Hepatic stellate cell (primary cell): ENCODE data around the gene ENOX1.
"Not testable (repeated sequence)": the region's sequence is repeated elsewhere in the genome, so short reads cannot be mapped to it uniquely, and the experiment has no call there.

Experiments used
- DNase-seq: peaks from one replicate; pipeline ENCODE4 v3.0.0; 2011; ENCODE audit warnings: low spot score

The ENOX1 gene

DNA sequence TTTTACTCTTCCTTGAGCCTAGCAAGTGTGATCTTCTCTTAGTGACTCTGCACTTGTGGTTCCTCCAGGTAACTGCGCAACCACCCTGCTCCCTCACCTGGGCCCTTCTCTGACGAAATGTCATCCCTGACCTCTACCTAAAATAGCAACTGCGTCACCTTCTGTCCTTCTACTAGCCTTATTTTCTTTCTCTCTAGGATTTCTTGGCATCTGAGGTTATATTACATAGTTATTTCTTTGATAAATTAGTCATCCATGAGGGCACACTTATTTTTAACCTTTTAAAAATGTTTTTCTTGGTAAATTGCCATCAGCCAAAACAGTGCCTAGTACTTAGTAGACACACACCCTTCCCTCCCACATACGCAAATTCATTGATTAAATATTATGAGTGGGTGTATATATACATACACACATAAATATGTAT is 355.5 kb downstream of the ENOX1 start:
- no peak for DNase-seq

DNA sequence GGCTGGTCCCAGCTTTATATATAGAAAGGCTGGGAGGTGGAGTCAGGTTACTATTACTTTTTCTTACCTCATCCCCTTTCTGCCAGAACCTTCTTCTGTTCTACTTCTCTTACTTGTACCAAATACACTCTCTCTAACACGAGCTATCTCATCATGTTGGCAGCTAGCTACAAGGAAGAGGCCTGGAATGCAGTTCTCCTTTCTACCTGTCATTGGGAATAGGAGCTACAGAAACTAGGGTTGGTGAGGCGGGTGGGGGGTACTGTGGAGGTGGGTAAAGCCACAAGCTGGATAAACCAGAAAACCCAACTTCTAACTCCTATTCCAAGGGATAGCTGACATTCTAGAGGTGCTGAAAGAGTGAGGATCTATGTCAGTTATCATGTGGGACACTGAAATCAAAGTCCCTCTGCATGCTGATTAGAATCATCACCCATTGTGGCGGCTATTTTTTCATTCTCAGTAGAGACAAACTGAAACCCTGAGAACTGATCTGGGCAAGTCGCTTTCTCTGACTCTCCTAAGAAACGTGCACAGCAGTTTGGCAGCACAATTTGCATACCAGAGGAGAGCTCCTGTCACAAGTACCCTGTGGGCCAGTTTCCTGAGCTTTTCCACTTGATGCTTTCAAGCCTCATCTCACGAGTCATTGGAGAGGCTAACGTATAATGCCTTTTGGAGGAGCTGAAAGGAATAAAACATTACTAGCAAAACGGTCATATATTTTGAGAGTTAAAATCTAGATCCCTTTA is 358.1 kb downstream of the ENOX1 start:
- DNase-seq: no peak

- no peak for DNase-seq
Observed at GRCh38 chr13:43426355-43426754, 360.4 kb downstream of the ENOX1 start.

- no peak for DNase-seq
Observed at GRCh38 chr13:43425234-43425633, 361.5 kb downstream of the ENOX1 start.

DNA sequence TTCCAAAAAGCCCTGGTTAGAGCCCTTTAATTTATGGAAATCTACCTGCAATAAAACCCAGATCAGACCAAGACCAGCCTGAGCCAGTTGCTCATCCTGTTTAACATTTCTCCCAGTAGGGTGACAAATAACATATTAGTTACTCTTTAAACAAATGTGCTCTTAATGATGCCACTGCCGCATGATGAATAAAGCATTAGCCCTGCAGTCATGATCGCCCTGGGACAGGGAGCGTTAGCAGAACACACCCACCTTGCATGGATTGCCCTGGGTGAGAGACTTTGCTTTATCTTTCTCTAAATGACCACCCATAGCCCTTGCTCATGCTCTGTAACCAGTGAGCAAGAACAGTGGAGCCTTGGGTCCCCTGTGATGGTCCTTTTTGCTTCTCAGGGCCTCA is 362.4 kb downstream of the ENOX1 start:
- no peak for DNase-seq

DNA sequence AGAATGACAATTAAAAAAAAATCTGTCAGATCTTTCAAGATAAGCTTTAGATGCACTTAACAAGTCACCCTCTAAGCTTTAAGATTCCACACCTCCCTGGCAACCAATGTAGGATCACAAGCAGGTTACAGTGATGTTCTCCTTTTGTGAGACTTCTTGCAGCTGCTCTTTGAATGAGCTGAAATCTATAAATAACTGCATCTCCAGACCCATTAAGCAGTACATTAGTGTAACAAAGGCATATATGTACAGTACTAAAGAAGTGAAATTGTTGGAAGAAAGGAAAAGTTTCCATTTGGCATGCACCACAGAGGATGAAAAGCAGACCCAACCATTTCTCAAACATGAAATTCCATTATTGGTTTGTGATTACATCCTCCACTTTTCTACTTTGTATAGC is 364.7 kb downstream of the ENOX1 start:
- no peak for DNase-seq

DNA sequence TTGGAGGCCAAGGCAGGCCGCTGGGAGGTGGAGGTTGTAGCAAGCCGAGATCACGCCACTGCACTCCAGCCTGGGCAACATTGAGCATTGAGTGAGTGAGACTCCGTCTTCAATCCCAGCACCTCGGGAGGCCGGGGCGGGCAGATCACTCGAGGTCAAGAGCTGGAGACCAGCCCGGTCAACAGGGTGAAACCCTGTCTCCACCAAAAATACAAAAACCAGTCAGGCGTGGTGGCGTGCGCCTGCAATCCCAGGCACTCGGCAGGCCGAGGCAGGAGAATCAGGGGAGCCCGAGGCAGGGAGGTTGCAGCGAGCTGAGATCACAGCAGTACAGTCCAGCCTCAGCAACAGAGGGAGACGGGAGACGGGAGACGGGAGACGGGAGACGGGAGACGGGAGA is 369.9 kb downstream of the ENOX1 start:
- not testable (repeated sequence) for DNase-seq

GRCh38 chr13:43416408-43416807 is 370.4 kb downstream of the ENOX1 start:
- DNase-seq: not testable (repeated sequence)

- DNase-seq: not testable (repeated sequence)
Observed at GRCh38 chr13:43415903-43416391, 370.8 kb downstream of the ENOX1 start.

GRCh38 chr13:43414111-43414510 is 372.7 kb downstream of the ENOX1 start:
- DNase-seq: no peak

DNA sequence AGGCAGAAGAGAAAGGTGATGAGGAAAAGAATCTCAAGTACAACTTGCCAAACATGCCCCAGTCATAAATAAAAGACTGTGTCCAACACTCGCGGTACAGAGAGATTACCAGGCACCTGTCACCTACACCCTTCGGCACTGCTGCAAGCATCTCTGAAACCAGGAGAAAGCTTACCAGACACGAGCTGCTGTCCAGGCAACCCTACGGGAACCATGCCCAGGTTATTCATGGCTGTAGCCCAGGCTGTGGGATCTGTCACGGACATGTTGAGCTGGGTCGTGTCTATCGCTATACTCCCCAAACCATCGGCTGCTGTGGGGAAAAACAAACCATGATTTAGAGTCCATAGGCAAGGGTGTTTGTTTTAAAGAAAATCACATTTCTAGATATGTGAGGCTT is 375.0 kb downstream of the ENOX1 start:
- DNase-seq: no peak

DNA sequence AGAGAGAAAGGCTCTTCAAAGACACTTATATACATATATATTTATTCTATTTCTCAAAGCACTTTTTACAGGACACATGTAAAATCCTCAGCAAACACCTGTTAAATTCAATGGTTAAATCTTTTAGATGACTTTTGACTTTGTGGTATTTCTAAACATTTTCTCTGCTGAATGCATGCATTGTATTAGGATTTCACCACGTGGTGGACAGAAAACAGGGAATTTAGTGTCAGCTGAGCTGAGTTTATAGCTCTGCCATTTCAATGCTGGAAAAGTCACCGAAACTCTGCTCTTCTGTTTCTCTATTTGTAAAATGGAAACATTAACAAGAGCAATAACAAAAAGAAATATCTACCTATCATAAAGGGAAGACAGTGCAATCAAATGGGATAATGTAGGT is 375.6 kb downstream of the ENOX1 start:
- no peak for DNase-seq

GRCh38 chr13:43408274-43408673 is 378.5 kb downstream of the ENOX1 start:
- no peak for DNase-seq

DNA sequence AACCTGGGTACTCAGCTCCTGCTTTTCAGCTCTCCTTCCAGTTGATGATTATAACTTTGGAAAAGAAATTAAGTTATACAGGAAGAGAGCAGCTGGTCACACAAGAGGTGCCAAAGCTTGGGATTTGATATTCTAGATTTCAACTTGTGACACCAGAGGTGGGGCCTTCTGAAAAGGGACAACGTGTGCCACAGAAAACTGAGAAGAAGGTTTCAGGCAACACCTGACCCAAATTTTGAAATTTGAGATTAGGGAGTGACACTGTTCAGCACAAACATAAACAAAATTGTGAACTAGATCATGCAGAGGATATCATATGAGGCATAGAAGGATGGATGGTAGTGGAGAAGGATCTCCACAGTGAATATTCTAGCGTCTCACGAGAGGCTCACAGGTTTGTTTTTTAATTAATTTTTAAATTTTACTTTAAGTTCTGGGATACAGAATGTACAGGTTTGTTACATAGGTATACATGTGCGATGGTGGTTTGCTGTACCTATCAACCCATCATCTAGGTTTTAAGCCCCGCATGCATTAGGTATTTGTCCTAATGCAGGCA is 379.7 kb downstream of the ENOX1 start:
- no peak for DNase-seq

DNA sequence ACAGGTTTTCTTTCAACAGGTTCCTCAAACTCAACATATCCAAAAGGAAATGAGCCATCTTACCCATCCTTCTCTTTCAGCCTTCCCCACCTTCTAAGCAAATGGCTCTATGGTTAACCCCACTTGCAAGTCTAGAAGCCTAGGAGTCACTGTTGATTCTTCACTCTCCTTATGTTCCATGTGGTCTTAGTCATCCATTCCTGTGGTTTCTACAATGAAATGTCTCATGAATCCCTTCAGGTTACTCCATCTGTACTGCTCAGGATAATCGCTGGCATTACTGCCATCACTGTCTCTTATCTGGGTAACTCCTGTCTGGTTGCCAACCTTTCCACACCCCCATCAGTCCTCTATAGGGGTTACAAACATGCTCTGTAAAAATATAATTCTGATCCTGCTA is 381.3 kb downstream of the ENOX1 start:
- peak; percentile 4 for DNase-seq

- DNase-seq: no peak
Observed at GRCh38 chr13:43402380-43402779, 384.4 kb downstream of the ENOX1 start.

- DNase-seq: no peak
Observed at GRCh38 chr13:43401361-43401760, 385.4 kb downstream of the ENOX1 start.

- DNase-seq: no peak
Observed at GRCh38 chr13:43397111-43397510, 389.7 kb downstream of the ENOX1 start.

DNA sequence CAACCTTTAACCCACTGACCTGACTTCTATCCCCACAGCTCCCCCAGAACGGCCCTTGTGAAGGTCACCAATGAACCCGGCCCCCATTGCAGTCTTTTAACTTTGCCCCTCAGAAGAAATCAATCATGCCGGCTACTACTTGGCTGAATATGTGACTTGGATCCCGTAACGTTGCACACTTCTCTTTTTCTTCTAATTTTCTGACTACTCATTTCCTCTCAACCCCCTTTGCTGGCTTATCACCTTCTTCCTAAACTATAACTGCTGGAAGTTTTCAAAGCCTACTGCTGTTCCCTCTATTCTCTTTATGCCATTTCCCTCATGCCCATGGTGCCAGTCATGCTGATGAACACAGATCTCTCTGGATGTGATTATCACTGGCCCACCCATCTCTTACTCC is 395.7 kb downstream of the ENOX1 start:
- DNase-seq: no peak

DNA sequence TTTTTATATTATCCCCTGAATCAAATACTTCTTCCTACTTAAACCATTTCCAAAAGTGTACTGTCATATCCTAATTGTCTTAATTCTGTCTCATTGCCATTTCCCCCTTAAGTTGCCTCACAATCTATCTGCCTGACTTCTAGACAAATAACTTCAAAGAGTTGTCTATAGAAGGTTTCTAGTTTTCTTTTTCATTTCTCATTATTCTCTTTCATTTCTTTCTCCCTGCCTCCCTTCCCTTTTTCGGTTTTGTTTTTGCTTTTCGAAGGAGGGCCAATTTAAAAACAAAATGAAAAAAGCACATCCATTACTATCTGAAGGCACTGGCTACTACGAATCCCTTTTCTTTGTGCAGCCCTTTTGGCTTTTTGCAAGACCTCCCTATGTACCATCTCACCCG is 396.2 kb downstream of the ENOX1 start:
- no peak for DNase-seq

DNA sequence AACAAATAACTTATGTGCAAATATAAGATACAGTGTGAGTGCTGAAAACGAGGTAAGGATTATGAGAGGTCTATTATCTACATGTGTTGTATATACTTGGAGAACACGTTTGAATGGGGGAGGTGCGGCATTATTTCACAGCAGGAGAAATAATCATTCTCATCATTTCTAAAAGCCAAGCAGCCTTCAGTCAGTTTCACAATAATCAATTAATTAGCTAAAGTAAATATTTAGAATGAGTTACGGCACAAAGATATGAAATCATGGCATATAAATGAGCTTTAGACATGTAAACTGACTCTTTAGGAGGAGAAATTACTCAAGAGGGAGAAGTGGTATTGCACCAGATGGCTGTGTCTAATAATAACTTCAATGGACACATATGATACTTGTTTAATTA is 396.8 kb downstream of the ENOX1 start:
- no peak for DNase-seq

DNA sequence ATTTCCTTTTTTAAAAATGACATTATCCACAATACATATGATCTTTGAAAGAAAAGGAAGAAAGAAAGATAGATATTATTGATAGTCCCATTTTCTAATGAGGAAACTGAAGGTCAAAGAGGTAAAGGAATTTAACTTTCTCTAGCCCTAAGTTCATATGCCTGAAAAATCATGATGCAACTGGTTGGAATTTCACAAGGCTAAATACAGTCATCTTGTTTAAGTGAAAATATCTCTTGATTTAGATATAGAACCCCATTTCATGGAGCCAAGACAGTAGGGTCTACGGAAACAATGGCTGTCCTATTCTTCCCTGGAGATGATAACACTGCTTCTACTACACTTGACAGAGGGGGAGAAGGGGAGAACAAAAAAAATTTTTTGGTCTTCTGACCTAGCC is 397.2 kb downstream of the ENOX1 start:
- DNase-seq: no peak

DNA sequence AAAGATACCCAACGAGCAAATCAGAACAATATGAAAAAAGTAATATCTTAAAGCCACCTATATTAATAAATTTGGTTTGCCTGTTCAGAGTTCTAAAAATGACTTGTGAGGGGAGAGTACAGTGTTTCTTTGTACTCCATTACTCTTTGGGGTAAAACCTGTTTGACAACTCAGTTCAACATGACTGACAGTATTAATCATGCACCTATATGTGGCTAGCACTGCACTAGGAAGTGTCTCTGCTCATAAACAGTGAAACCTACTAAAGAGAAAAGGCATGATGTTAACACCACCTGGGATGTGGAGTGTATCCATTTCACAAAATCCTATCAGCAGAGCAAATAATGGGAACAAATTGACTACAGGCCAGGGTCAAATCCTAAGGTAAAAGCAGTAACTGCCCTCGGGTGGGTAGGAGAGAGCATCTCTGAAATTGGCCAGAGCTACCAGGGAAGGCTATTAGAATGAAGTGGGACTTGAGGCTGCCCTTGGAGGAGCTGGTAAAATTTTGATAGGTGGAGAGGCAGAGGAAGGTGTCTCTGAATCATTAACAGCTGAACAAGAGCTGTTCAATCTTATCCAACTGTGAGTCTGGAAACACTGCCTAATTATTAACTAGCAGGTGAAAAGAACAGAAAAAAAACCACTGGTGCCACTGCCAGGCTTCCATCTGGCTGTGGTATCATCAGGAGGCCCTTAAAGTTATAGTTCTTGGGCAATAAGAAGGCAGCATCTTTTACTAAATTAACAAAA is 398.3 kb downstream of the ENOX1 start:
- no peak for DNase-seq
